Measurements from ENCODE around the gene BAZ2B. TPM values are rescaled to one million over a fixed set of nuclear protein-coding genes. Genes with fewer than 3 reads are reported as not detected.
A peak's percentile ranks its signal among the peaks of the same experiment; 100 is the strongest.

The BAZ2B gene
- total RNA-seq, 1 donor from 2014 or later, result 69.8 TPM

DNA sequence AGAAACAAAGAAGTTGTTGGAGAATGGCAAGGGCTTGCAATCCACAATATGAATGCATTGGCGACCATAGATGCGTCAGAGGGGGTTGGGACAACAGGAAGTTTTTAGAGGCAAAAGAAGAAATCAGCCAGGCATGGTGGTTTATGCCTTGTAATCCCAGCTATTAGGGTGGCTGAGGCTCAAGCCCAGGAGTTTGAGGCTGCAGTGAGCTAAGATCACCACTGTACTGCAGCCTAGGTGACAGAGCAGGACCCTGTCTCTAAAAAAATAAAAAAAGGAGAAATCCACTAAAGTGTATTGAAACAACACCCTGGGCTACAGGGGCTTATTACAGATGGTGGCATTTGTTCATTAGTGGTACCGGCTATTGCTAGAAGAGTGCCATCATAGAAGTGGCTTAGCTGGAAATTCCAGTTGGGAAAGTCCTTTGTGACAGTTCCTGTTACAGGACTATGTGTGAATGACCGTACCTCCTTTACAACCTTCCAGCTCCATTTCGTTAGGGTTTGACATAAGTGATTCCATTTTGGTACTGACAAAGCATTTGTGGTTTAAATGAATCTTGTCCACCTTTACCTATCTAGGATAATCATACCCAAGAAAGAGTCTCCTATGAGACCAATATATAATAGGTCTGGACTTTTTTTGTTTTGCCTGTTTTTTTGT is 319.2 kb downstream of the BAZ2B start:
- no peaks in the 10 kb centered on the region for H4K20me1 ChIP-seq (ENCODE audit: insufficient read depth, low read length)
- no peaks in the 10 kb centered on the region for H3K36me3 ChIP-seq (ENCODE audit: insufficient read depth, low read length)
- H3K27me3 Mint-ChIP-seq (ENCODE audit: low read depth, unreplicated experiment), result no peaks in the 10 kb centered on the region
- H3K4me1 ChIP-seq (ENCODE audit: insufficient read depth, low read length), result no peaks in the 10 kb centered on the region
- H3K9me3 ChIP-seq (ENCODE audit: insufficient read depth, low read depth, low read length), result no peaks in the 10 kb centered on the region
- no peaks in the 10 kb centered on the region for H3K79me2 ChIP-seq (ENCODE audit: insufficient read depth, low read length)
- no peak overlapping the region for H2AFZ ChIP-seq (ENCODE audit: low read depth, low read length)
- H3K4me3 Mint-ChIP-seq (ENCODE audit: unreplicated experiment), result no peak overlapping the region
- FAIRE-seq (no peak), DNase-seq (ENCODE audit: low read depth) (no peak)
- no peak overlapping the region for H3K27ac ChIP-seq (ENCODE audit: low read depth, low read length)
- no peak overlapping the region for H3K4me2 ChIP-seq (ENCODE audit: low read length)
- H3K9ac ChIP-seq (ENCODE audit: low read length), result no peak overlapping the region
- no peaks in the 10 kb centered on the region for H3K9me3 Mint-ChIP-seq (ENCODE audit: unreplicated experiment)
- H3K4me1 Mint-ChIP-seq (ENCODE audit: low read depth, unreplicated experiment), result peaks cover 3% of the 10 kb centered on the region
- H3K36me3 Mint-ChIP-seq (ENCODE audit: low read depth, unreplicated experiment), result no peaks in the 10 kb centered on the region
- TF ChIP-seq EZH2 (IDR thresholded peaks at IDR 0.05; ENCODE audit: insufficient read depth, low read length), result no peak
- TF ChIP-seq, protein P1, sequence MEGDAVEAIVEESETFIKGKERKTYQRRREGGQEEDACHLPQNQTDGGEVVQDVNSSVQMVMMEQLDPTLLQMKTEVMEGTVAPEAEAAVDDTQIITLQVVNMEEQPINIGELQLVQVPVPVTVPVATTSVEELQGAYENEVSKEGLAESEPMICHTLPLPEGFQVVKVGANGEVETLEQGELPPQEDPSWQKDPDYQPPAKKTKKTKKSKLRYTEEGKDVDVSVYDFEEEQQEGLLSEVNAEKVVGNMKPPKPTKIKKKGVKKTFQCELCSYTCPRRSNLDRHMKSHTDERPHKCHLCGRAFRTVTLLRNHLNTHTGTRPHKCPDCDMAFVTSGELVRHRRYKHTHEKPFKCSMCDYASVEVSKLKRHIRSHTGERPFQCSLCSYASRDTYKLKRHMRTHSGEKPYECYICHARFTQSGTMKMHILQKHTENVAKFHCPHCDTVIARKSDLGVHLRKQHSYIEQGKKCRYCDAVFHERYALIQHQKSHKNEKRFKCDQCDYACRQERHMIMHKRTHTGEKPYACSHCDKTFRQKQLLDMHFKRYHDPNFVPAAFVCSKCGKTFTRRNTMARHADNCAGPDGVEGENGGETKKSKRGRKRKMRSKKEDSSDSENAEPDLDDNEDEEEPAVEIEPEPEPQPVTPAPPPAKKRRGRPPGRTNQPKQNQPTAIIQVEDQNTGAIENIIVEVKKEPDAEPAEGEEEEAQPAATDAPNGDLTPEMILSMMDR (IDR thresholded peaks at IDR 0.05; ENCODE audit: insufficient read depth, low read depth, low read length), result no peak
- H3K4me3 ChIP-seq (ENCODE audit: insufficient read depth, low read depth, low read length), result no peak overlapping the region
- no peaks in the 10 kb centered on the region for H3K27me3 ChIP-seq (ENCODE audit: insufficient read depth, low read length)
- no peak overlapping the region for H3K27ac Mint-ChIP-seq (ENCODE audit: unreplicated experiment)

DNA sequence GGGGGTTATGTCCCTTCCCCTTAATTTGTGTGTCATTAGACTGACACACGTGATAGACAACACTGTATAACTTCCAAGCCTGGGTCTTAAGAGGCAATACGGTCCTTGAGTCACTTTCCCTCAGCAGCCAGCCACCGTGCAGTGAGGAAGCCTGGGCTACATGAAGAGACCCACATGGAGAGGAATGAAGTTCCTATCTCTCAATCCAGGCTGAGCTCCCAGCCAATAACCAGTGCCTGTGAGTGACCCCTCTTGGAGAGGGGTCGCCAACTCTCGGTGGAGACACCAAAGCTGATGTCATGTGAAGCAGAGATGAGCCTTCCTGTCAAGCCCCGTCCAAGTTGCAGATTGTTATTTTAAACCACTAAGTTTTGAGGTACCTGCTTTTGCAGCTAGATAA is 324.2 kb downstream of the BAZ2B start:
- H3K36me3 Mint-ChIP-seq (ENCODE audit: low read depth, unreplicated experiment), result no peaks in the 10 kb centered on the region
- no peak overlapping the region for H3K4me3 Mint-ChIP-seq (ENCODE audit: unreplicated experiment)
- FAIRE-seq, result no peak
- H3K4me3 ChIP-seq (ENCODE audit: insufficient read depth, low read depth, low read length), result no peak overlapping the region
- no peaks in the 10 kb centered on the region for H4K20me1 ChIP-seq (ENCODE audit: insufficient read depth, low read length)
- no peak overlapping the region for H2AFZ ChIP-seq (ENCODE audit: low read depth, low read length)
- H3K9ac ChIP-seq (ENCODE audit: low read length), result no peak overlapping the region
- H3K36me3 ChIP-seq (ENCODE audit: insufficient read depth, low read length), result no peaks in the 10 kb centered on the region
- H3K4me1 Mint-ChIP-seq (ENCODE audit: low read depth, unreplicated experiment), result peaks cover 13% of the 10 kb centered on the region
- no peak for TF ChIP-seq EZH2 (IDR thresholded peaks at IDR 0.05; ENCODE audit: insufficient read depth, low read length)
- TF ChIP-seq, protein P1 (IDR thresholded peaks at IDR 0.05; ENCODE audit: insufficient read depth, low read depth, low read length), result no peak
- H3K27ac ChIP-seq (ENCODE audit: low read depth, low read length), result no peak overlapping the region
- DNase-seq (ENCODE audit: low read depth), result no peak
- no peaks in the 10 kb centered on the region for H3K79me2 ChIP-seq (ENCODE audit: insufficient read depth, low read length)
- H3K27me3 Mint-ChIP-seq (ENCODE audit: low read depth, unreplicated experiment), result no peaks in the 10 kb centered on the region
- no peaks in the 10 kb centered on the region for H3K9me3 Mint-ChIP-seq (ENCODE audit: unreplicated experiment)
- H3K4me1 ChIP-seq (ENCODE audit: insufficient read depth, low read length), result peaks cover 10% of the 10 kb centered on the region
- no peaks in the 10 kb centered on the region for H3K27me3 ChIP-seq (ENCODE audit: insufficient read depth, low read length)
- no peak overlapping the region for H3K27ac Mint-ChIP-seq (ENCODE audit: unreplicated experiment)
- no peak overlapping the region for H3K4me2 ChIP-seq (ENCODE audit: low read length)
- H3K9me3 ChIP-seq (ENCODE audit: insufficient read depth, low read depth, low read length), result no peaks in the 10 kb centered on the region

DNA sequence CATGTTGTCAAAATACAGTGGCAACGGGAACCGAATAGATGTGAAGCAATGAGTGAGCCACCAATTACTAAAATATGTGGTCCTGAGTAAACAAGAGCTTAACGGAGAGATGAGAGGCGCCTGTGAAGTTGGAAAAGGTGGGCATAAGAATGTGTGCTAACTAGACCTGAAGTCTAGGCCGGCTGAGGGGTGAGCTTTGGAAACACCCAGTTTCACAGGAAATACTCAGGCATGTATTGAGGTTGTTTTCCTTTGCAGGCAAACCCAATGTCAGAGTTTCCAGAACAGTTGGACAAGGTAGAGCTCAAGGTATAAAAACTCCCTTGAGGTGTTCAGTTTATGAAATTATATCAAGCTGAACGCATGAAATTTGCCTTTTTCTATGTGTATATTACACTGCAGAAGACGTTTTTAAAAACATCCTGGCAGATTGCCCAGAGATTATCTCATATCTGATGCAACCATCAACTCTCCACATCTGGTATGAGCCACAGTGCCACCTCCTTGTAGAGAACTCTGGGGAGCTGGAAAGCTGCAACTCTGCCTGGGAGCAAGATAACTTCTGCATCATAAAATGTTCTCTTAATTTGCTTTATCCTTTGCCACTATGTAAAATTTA is 325.9 kb downstream of the BAZ2B start:
- peak overlapping the region; percentile 89 for H3K27ac Mint-ChIP-seq (ENCODE audit: unreplicated experiment)
- no peak overlapping the region for H3K4me3 Mint-ChIP-seq (ENCODE audit: unreplicated experiment)
- peaks cover 20% of the 10 kb centered on the region for H3K4me1 ChIP-seq (ENCODE audit: insufficient read depth, low read length)
- H4K20me1 ChIP-seq (ENCODE audit: insufficient read depth, low read length), result no peaks in the 10 kb centered on the region
- H3K27me3 ChIP-seq (ENCODE audit: insufficient read depth, low read length), result no peaks in the 10 kb centered on the region
- no peak overlapping the region for H3K27ac ChIP-seq (ENCODE audit: low read depth, low read length)
- no peaks in the 10 kb centered on the region for H3K36me3 ChIP-seq (ENCODE audit: insufficient read depth, low read length)
- H3K4me2 ChIP-seq (ENCODE audit: low read length), result peak overlapping the region; percentile 19
- peak; percentile 56 for DNase-seq (ENCODE audit: low read depth)
- H3K36me3 Mint-ChIP-seq (ENCODE audit: low read depth, unreplicated experiment), result no peaks in the 10 kb centered on the region
- H3K79me2 ChIP-seq (ENCODE audit: insufficient read depth, low read length), result no peaks in the 10 kb centered on the region
- H3K4me3 ChIP-seq (ENCODE audit: insufficient read depth, low read depth, low read length), result no peak overlapping the region
- TF ChIP-seq, protein P1 (IDR thresholded peaks at IDR 0.05; ENCODE audit: insufficient read depth, low read depth, low read length), result no peak
- no peak for TF ChIP-seq EZH2 (IDR thresholded peaks at IDR 0.05; ENCODE audit: insufficient read depth, low read length)
- no peak for FAIRE-seq
- no peaks in the 10 kb centered on the region for H3K27me3 Mint-ChIP-seq (ENCODE audit: low read depth, unreplicated experiment)
- H3K4me1 Mint-ChIP-seq (ENCODE audit: low read depth, unreplicated experiment), result peaks cover 13% of the 10 kb centered on the region
- H3K9me3 ChIP-seq (ENCODE audit: insufficient read depth, low read depth, low read length), result no peaks in the 10 kb centered on the region
- H3K9ac ChIP-seq (ENCODE audit: low read length), result no peak overlapping the region
- no peaks in the 10 kb centered on the region for H3K9me3 Mint-ChIP-seq (ENCODE audit: unreplicated experiment)
- H2AFZ ChIP-seq (ENCODE audit: low read depth, low read length), result peak overlapping the region; percentile 20

All from astrocyte (in vitro differentiated cells and primary cell).